ENCODE data around the gene PRKN.

PRKN gene

DNA sequence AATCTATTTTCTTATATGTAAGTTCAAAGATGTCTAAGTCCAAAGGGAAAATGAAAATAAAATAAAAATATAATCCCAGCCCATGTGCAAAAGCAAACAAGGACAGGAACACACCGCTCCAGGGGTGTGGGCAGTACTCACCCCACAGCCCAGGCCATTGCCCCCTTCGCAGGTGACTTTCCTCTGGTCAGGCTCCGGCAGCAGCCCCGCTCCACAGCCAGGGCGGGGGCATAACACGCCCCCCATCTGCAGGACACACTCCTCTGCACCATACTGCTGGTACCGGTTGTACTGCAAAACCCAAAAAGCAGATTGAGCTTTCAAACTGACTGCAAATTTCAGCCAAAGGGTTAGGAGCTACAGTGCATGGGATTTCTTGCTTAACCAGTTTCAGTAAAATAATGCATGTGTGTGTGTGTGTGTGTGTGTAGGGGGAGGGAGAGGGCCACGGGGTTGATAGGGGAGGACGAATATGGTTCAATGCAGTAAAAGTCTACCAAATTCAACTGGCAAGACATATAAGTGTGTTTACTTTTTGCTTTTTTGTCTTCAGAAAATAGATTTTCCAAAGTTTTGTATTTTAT lies 1178.8 kb downstream of the PRKN start:
- no peak for DNase-seq (ENCODE audit: low read depth, low spot score)

DNA sequence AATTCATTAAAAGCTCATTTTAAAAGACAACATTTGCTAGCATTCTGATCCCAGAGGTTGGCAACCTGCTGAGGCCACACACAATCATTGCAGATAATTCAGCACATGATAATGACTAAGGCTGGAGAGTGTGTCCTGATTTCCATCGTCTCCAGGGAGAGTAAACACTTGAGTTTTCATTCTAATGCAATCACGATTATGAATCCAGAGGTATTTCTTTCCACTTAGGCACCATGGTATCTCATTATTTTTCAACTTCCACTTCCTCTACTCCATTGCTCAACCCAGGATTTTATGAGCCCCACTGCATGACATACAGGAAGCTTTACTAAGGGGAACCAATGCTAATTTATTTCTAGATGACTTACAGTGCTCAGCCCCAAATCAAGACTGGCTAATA lies 1179.9 kb downstream of the PRKN start:
- DNase-seq (ENCODE audit: low read depth, low spot score), result no peak

DNA sequence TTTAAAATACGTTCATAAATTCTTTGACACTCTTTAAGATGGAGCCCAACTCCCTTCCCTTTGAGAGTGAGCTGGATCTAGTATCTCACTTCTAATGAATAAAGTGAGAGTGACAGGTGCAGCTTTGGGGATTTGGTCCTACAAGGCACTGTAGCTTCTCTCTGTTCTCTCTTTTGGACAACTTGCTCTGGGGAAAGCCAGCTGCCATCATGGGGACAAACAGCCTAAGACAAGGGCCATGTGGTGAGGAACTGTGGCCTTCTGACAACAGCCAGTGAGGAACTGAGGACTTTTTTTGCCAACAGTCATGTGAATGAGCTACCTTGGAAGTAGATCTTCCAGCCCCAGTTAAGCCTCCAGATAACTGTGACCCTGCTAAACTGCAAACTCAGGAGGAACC lies 1180.9 kb downstream of the PRKN start:
- no peak for DNase-seq (ENCODE audit: low read depth, low spot score)

DNA sequence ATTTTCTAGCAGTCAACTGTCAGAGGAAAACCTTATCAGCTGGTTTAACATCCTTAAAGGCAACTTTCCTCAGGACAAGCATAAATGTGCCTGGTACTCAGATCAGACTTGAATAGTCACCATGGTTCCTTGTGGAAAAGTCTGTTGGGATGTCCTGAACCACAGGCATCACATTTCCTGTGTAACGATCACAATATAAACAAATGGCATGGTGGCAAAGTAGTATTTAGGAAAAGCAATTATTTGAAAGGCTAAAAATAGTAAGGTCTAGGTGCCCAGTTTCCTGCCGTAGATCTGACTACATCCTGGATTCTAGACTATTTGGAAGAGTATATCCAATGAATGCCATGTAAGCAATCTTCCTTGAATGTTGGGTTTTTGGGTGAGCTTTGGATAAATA lies 1181.8 kb downstream of the PRKN start:
- no peak for DNase-seq (ENCODE audit: low read depth, low spot score)

DNA sequence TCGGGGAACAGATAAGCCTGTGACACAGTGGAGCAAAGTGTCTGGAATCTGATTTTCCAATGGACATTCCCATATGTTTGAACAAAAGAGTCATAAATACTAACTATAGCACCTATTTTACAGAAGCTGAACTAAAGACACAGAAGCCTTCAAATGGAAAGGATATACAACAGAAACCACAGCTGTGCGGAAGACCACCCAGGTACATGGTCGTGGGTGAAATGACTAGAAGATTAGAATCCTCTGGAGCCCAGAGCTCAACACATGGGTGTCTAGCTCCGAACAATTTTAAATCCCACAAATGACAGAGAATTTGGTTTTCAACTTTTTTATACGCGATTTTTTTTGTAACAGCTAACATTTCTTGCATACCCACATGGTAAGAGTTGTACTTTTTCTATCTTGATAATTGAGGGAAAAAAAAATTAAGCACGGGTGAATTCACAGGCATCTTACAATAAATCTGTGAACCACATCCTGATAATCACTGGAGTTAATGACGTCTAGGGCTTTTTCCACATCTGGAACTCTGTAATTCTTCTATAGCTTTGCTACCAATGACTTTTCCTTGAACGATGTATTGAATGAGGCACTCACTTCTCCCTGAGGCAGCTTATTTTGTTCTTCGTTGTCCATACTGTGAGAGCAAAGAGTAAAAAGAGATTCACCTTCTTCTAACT lies 1182.6 kb downstream of the PRKN start:
- DNase-seq (ENCODE audit: low read depth, low spot score), result no peak

DNA sequence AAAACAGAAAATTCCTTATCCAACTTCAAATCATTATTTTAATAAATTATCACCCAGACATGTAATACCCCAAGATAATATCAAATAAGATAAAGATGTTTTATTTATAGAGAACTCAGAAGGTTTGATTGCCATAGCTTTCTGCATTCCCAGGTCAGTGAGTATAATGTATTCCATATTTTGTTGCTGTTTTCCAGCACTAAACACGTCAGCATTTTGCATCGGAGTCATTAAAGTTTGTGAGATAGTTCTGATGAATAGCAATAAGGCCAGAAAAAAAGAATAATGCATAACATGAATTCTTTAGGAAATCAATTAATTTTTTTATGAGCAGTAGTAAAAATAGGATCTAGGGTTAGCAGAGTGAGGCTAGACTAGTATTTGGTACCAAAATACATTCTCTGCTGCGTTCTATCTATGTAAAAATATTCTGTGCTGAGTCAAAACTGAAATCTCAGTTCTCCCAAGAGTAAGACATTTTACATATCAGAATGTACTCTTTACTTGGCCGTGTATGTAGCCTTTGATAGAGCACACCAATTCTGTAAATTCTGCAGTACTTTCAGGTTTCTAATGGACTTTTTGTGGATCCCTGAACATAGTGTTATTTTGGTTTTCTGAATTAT lies 1183.8 kb downstream of the PRKN start:
- DNase-seq (ENCODE audit: low read depth, low spot score), result no peak

DNA sequence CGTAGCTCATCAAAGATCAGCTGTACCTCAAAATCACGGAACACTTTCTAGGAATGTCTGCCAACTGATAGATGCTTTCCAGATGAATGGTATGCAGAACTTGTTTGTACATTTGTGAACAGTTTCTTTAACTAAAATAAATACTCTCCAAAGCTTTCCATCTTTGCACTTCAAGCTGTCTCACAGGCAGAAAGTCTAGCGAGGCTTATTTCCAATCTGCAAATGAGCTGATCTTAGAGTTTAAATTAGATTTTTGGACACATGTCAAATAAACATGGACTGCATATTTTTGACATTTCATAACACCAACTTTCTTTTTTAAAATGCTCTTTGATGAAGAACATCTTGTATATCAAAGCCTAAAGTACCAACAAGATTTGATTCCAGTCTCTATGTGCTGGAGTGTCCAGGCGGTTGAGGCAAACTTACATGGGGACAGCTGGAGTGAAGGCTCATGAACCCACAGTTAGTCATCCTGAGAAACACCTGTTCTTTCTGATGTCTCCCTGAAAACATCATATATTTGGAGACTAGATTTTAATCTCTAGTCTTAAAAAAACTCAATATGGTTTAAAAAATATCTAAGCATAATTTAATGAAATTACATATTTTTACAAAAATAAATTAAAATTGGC lies 1185.1 kb downstream of the PRKN start:
- DNase-seq (ENCODE audit: low read depth, low spot score), result no peak

DNA sequence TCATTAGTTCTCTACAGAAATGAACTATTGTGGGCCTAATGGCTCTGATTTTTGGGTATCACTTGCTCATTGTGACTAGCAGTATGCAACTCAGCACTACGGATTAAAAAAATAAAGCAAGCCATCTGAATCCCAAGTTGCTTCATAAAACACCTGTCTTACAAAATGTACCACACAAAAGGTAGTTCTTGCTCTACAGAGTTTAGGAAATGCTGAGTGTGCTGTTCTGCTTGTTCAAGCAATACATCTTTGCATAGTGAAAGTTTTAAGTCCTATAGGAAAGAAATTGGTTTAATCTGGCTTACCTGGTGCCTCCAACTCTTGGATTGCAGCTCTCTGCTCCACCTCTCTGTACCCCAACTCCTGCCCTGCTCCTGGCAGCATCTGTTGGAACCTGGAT lies 1187.0 kb downstream of the PRKN start:
- DNase-seq (ENCODE audit: low read depth, low spot score), result no peak

DNA sequence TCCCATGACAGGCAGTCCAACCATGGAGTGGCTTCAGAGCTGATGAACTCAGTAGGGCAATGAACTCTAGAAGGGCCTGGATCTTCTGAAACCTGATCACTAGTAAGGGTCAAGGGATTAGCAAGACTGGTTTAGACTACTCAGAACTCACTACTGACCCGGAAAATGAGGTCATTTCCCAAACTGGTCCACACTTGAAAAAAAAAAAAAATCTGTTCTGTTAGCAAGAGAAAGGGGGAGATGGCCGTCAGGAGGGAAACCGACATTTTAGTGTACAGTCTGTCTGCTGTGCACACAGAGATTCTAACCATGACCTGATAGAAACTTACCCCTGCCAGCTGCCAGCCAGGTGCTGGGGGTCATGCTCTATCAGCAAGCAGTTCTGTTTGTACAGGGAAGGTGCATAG lies 1191.3 kb downstream of the PRKN start:
- DNase-seq (ENCODE audit: low read depth, low spot score), result no peak

DNA sequence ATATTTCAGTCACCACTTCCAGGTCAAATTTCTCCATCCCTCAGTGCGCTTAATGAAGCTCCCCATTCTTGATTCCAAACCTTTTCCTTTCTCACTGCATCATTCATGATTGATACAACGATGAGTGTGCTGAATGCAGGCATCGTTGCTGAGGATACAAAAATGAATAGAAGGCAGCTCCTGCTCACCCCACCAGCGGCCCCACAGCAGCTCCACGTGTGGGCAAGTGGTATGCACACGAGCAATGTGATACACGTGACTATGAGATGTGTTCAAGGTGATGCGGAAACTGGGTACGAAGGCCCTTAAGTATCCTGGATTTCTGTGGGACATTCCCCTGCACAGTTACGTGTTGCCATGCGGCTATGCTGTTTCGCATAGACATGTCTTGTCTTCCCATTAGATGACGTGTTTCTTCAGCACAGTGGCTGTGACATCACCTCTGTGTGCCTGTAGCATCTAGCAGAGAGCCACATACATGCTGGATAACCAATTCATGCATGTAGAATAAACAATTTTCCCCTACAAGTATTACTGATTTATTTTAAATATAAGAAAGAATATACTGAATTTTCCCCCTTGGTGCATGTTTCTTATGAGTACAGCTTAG lies 1193.2 kb downstream of the PRKN start:
- DNase-seq (ENCODE audit: low read depth, low spot score), result no peak

DNA sequence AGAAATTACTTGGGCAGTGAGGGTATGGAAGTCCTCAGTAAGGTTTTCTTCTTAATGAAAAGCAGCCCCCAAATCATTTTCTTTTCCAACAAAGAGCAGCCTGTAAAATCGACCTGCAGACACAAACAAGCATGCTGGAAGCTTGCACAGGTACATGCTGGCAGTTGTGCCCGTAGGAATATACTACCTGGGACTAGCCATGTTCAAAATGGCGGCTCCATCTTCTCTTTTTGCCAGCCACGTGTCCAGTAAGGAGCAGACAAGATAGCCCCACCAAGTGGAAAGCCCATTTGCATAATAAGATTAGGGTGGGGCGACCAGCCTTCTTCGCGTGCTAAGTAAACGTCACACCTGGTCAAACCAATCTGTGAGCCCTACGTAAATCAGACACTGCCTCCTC lies 1194.3 kb downstream of the PRKN start:
- DNase-seq (ENCODE audit: low read depth, low spot score), result no peak

DNA sequence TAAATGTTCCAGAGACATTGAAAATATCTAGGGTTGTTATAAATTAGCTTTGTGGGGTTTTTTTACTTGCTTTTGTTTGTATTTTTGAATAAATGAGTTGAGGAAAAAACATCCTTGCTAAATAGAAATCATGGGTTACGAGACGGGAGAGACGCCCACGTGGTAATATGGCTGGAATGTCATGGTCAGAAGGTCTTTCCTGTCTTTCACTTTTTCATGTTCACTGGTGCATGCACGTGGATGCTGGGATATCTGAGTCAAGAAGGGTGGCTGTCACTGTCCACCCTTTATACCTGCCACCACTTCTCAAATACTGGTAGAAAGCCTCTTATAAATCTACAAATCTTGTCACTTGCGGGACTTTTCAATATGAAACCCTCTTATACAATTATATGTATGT lies 1195.0 kb downstream of the PRKN start:
- no peak for DNase-seq (ENCODE audit: low read depth, low spot score)

DNA sequence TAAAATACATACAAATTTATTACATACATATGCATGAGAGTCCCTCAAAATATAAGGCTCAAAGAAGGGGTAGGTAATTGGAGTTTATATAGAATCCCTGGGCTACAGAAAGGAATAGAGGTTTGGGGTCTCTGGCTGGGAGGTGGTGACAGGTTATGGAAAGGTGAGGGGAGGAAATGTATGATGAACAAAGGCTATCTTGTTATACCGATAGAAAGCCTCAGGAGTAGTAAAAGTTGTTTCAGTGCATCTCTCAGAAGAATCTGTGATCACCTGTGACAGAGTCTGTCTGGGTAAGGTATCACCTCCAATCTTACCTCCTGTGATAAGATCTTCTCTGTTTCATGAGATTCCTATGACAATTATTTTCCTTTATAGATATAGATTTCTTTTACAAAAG lies 1200.8 kb downstream of the PRKN start:
- DNase-seq (ENCODE audit: low read depth, low spot score), result no peak

DNA sequence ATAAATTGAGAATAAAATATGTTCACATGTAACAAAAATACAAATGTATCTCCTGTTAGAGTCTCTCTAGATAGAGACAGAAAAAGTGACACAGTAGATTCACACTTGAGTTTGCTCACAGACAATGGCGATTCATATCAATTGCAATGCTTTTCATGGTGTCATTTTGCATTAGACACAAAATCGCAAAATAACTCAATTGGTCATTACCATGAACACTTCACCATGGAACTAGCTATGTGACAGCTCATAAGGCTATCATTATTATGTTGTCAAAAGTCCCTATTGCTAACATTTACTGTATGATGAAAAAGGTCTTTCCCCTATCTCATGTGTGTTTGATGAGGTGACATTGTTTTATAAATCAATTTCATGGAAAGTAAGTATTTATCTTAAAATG lies 1204.2 kb downstream of the PRKN start:
- DNase-seq (ENCODE audit: low read depth, low spot score), result no peak

DNA sequence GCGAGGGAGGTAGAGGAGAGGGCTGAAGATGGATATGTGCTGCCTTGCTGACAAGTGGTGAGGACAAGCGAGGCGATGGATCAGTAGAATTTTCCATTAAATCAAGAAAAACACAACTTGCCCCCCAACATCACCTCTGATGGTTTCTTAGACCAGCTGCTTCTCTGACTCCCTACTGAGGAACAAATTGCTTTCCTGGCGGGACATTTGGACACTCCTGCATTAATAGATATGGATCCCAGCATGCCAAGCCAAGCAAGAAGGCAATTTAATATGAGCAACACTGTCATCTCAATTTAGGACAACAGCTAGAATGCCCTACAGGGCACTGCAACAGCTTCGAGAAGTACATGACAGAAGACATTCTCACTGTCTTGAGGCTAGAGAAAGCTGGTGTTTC lies 1205.3 kb downstream of the PRKN start:
- no peak for DNase-seq (ENCODE audit: low read depth, low spot score)

DNA sequence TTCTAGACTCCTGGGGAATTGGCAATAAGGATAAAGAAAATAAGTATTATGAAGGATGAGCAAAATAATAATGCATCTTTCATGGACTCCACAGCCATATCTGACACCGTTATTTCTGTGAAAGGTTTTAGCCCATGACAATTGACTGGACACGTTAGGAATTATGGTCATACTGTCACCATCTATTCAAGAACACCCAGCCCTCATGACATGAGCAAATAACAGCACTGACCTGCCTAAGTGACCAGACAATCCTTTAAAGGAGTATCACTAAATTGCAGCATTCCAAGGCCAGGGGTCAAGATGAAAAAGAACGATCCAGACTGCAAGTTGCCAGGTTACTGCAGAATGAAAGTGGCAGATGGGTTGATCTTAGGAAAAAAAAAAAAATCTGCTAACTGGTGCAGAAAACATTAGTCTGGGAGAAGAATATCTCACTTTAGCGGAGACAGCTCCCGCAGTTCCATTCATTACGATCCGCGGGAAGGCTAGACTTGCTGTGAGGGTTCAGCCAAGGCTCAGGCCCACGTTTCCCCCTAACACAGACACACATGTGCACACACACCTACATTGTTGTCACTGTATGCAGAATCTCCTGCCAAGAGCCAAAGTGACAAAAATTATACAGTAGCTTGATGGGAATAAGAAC lies 1216.0 kb downstream of the PRKN start:
- no peak for DNase-seq (ENCODE audit: low read depth, low spot score)

DNA sequence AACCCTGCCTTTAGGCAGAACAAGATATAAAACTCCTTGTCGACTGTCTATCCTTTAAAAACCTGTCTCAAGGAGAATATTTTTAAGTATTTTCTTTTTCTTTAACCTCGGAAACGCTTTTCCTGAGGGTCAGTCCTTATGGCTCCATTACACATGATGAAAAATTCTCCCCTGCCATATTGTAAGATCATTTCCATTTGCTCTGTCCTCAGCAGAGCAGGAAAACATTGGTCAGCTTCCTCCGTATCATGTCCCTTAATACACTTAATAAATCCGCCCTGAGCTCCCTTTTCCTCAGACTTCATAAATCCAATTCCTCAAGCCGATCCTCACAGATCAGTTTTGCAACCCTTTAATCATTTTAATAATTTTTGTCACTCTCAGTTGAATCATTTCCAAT lies 1219.2 kb downstream of the PRKN start:
- DNase-seq (ENCODE audit: low read depth, low spot score), result no peak

DNA sequence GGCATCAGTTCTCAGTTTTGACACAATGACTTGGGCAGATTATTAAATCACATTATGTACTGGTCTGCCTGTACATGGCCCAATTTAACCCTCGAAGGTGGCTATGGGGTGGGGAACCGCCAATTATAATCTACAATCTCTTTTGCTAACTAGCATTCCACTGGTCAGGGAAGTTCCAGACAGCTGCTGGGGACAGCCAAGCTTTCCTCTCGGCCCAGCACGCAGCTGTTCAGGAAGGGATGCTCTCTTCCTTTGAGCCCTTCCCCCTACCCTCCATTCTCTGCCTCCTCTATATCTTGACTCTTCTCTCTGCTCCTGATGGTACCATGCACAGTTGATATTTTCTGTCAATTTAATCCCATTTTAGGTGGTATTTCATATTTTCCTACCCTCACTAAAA lies 1220.2 kb downstream of the PRKN start:
- no peak for DNase-seq (ENCODE audit: low read depth, low spot score)

DNA sequence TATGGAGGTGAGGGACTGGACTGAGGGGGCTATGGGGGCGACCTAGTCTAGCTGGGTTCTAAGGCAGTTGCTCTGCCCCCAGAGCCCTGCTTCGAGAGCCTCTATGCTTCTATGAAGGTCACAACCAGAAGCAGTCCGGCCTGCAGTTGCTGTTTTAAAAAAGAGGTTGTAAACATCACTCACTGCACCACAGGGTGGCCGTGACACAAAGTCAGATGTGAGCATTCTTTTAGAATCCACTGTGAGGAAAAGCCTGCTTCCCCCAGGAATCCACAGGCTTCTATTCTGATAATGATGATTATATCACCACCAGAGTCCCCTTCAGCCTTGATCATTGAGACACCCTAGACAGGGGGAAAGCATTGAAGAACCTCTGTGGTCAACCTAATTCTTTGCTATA lies 1224.0 kb downstream of the PRKN start:
- no peak for DNase-seq (ENCODE audit: low read depth, low spot score)

DNA sequence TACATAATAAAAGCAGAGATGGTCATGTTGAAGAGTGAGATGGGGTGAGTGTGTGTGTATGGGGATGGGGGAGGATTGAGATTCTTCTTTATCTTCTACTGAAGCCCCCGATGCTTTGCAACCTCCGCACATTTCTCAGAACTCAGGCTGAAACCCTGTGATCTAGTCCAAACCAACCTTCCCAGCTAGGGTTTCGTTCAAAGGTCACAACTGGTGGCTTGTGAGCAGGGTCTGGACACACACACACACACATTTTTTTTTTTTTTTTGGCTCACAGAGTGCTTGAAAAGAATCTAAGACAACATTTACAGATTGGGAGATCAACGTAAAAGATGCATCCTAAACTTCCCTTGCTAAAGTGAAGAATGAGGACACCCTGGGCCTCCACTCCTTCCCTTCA lies 1228.7 kb downstream of the PRKN start:
- DNase-seq (ENCODE audit: low read depth, low spot score), result no peak

DNA sequence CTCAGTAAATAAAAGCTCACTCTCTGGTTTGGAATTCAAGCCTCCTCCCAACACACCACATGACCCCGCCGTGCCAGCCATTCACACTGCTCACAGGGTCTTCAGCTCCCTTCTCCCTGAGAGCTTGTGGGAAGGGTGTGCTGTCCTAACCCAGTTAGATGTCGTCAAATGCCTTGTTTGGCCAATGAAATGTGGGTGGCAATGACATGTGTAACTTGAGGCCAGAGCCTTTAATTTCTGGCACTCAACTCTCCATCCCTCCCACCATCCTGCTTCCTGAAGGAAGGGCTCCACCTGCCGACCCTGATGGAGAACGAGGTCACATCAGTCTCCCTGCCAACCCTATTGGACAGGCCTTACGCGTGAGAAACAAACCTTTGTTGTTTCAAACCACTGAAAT lies 1229.2 kb downstream of the PRKN start:
- peak; percentile 95 for DNase-seq (ENCODE audit: low read depth, low spot score)

DNA sequence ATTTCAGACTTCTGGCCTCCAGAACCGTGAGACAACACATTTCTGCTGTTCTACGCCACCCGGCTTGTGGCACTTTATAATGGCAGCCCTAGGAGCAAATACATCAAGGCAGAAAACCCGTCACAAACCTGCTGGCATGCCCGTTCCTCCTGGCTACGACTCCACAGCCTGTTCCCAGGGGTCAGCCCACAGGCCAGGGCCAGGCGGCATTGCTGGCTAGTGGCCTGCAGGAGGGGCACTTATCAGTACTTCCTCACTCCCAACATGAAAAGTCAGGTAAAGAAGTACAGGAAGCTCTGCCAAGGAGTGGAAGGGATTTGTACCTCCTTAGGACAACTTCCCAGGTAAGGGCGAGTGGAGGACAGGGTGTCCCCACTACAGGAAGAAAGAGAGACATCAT lies 1230.6 kb downstream of the PRKN start:
- DNase-seq (ENCODE audit: low read depth, low spot score), result no peak

Data from iPS DF 19.7 (cell line).